G401.6 (cell line): ENCODE results near the gene GNG13.
"Not testable (repeated sequence)": the region's sequence is repeated elsewhere in the genome, so short reads cannot be mapped to it uniquely, and the experiment has no call there.

Source experiments
- FAIRE-seq: peaks from 2 replicates; lab custom pipeline; 2012; peaks lifted over from hg19 to GRCh38; lab: Jason Lieb, UNC

Gene GNG13

DNA sequence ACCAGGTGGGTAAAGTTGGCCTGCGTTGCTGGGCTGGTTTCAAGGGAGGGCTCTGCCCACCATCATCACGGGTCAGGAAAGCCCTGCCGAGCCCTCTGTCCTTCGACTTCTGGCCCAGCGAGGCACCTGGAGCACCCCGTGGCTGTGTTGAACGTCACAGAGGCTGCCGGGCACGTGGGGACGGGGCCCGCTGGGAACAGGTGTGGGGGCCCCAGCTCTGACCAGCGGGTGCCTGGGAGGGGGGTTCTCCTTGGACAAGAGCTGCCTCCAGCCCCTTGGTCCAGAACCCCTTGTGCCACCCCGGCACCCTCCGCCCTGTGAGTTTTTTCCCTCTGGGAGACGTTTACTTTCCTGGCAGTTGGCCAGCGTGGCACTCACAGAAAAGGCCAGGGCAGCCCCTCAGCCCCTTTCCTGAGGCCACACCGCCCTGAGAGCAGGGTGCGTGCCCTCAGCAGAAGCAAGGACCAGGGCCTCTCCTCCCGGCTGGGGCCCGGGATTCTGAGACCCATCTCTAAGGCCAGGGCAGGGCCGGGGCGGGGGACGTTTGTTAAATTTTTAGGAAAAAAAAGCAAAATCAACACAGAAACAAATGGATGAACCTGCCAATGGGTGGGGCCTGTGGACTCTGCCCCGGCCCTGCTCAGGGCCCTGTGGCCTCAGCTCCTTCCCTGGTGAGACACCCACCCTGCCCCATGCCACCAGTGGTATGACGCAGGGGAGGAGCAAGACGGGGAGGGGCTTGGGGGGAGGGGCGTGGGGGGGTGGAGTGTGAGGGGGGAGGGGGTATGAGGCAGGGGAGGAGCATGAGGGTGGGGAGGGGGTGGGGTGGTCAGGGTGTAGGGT is 31.3 kb upstream of the GNG13 start:
- no peak for FAIRE-seq

DNA sequence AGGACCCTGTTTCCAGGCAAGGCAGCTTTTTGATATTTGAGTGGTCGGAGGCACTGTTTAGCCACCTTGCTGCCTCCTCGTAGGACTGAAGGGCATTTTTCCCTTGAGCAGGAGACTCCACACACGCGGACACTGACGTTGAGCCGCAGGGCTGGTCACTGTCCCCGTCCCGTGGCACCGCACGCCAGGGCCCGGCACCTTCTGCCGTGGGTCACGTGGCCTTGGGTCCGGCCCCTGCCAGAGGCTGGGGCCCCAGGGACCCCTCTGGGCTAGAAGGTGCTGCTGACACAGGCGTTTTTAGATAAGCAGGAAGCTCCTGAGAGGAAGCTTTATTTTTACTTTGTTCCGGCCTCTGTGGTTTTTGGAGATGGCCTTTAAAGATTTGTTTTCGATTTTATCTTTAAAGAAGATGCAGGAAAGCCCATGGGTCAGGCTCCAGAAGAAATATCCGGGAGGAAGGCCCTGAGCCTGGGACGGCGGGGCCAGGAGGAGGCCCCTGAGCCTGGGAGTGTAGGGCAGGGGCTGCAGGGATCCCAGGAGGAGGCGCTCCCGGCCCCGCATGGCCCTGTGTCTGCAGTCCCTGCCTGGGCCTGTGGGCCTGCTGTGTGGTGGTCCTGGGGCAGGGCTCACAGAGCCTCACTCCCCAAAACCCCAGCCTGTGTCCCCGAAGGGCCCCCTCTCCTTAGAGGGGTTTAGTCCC is 30.5 kb upstream of the GNG13 start:
- FAIRE-seq: no peak

DNA sequence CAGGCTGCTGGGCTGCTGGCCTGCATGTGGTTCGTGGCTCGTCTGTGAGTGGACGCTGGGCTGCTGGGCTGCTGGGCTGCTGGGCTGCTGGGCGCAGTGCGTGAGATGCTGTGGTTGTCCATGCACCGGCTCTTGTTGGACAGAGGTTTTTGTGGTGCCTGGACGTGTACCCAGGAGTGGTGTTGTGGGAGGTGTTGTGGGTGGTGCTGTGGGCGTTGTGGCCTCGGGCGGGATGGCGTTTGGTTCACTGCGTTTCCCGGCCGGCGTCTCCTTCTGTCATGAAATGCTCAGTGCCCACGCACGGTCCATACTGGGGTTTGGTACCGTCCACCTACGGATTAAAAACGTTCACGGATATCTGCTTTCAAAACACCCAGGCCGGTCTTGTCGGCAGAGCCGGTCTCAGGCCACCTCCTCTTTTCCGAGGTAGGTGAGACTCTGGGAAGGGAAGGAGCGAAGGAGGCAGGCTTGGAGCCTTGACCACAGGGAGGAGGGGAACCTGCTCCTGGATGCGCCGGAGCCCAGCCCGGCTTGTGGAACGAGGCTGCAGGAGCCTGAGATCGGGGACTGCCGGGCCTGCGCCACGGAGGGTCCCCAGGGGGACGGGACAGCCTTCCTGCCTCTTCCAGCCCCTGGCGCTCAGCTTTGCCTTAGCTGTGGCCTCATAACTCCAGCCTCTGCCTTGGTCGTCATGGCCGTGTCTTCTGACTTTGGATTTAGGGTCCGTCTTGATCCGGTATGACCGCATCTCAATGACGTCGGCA is 29.8 kb upstream of the GNG13 start:
- FAIRE-seq: no peak

DNA sequence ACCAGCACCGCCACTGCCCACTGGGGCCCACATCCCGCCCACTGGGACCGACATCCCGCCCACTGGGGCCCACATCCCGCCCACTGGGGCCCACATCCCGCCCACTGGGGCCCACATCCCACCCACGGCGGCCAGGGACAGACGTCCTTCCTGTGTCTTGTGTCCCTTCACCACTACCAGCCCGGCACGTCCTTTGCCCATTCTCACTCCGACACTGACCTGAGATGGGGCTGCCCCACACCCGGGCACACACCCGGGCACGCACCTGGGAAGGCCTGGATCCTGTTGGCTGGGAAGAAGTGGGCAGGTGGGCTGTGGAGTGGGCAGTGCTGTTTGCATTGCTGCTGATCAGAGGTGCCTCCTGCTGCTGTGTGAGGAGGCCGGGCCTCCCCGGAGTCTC is 28.4 kb upstream of the GNG13 start:
- FAIRE-seq: no peak

DNA sequence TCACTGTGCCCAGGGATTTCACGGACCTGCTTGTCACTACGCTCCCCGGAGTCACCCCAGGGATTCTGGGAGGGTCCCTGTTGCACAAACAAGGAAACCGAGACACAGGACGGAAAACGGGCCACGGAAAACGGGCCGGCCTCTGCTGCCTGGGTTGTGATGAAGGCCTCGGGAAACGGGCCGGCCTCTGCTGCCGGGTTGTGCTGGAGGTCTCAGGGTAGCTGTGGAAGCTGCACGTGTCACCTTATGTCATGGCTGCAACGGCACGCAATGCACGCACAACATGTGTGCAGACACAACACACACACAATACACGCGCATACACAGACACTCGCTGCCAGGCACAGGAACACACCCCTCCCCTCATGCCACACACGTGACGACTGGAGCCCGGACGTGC is 27.0 kb upstream of the GNG13 start:
- FAIRE-seq: no peak

DNA sequence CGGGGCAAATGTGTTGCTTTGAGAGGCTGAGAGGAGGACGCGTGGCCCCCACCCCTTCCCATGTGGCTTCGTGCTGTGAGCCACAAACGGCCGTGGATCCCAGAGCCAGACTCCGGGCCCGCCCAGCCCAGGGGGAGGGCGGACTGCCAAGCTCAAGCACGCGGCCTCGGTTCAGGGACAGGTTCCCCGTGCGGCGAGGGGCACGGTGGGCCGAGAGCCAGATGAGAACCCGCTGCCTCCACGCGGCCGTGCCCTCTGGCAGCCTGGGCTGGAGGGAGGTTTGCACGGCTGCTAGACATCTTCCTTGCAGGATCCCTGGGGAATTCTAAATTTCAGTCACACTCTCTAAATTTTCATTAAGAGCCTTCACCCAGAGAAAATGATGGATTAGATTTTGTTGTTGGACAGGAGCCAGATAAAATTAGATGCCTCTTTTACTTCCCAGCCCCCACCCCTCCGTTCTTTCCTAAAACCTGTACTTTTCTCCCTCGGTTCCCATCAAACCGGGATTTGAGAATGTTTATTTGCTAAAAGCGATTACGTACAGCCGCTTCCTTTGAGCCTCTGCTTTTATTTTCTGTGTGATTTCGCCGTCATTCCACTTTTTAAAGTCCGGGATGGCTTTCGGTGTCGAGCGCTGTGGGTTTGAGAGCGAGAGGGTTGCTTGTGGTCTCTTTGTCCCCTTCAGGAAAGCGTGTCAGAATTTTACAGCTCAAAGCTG is 25.0 kb upstream of the GNG13 start:
- FAIRE-seq: no peak

DNA sequence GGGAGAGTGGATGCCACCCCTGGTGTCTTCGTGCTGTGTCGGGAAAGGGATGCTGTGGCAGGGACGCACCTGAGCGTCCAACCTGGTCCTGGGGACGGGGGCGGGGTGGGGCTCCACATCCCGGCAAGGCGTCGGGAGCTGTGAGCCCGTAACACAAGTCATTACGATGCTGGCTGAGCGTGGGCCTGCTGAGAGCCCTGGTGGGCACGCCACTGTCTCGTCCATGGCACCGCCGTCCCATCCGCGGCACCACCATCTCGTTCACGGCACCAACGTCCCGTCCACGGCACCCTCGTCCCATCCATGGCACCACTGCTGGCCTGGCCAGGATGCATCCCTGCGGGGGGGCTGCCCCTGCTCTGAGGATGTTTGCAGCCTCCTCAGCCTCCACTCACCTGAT is 24.1 kb upstream of the GNG13 start:
- no peak for FAIRE-seq

DNA sequence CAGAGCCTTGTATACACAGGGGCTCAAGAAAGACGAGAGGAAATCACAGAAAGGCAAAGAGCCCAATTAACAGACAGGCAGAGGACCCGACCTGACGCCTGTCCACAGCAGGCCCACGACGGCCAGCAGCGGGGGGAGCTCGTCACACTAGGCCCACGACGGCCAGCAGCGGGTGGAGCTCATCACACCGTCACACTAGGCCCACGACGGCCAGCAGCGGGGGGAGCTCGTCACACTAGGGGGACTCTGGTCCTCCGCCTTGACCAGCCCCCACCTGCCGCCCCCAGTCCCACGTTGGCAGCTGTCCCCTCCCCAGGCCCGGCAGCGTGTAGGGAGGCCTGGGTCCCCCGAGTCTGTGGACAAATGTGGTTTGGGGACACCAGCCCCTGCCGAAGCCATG is 23.7 kb upstream of the GNG13 start:
- FAIRE-seq: no peak

DNA sequence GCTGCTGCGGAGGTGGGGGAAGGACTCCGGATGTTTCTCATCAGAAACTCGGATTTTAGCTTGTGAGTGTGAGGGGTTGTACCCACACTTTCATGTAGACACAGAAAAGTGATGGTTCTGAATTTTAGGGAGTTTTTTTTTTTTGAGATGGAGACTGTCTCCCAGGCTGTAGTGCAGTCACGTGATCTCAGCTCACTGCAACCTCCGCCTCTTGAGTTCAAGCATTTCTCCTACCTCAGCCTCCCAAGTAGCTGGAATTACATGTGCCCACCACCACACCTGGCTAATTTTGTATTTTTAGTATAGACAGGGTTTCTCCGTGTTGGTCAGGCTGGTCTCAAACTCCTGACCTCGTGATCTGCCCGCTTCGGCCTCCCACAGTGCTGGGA is 22.4 kb upstream of the GNG13 start:
- FAIRE-seq: no peak

DNA sequence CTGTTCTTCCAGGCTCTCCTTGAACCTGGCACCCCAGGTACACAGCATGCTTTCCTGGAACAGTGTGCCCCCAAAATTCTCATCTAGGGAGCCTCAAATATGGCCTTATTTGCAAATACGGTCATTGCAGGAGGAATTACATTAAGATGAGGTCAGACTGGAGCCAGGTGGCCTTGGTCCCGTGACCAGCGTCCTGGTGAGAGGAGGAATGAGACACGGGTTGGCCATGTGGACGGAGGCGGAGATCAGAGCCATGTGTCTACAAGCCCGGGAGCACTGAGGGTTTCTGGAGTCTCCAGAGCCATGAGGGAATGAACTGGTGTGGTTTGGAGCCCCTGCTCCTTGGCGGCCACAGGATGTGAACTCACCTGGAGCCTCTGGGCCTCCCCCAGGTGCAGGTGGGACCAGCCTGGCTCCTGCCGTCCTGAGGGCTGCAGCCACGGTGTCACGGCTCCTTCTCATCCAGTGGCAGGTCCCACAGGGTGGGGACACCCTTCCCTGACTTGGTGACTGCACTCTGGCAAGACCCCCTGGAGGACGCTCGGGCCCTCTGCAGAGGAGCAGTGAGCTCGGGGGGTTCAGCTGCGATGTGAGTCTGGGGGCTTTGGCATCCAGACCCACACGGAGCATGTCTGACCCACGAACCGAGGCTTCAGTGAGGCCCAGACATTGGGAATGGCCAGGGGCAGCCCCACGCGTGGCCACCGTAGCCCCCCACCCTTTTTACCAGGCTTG is 21.8 kb upstream of the GNG13 start:
- no peak for FAIRE-seq

DNA sequence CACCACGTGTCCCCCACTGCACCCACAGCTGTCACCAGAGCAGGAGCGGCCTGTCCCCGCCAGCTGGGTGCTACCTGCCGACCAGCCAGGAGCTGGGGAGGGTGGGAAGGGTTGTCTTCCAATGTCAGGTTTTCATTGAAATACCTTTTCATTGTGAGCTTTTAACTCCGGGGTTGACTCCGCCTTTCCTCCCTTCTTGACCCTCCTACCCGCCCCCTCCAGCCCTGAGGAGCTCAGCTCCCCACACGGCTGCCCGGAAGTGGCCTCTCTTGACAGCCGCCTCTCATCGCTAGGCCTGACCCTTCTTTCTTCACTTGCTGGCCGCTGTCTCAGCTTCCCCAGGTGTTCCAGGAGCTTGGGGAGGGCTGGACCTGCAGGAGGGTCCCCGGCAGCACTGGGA is 21.2 kb upstream of the GNG13 start:
- FAIRE-seq: no peak

DNA sequence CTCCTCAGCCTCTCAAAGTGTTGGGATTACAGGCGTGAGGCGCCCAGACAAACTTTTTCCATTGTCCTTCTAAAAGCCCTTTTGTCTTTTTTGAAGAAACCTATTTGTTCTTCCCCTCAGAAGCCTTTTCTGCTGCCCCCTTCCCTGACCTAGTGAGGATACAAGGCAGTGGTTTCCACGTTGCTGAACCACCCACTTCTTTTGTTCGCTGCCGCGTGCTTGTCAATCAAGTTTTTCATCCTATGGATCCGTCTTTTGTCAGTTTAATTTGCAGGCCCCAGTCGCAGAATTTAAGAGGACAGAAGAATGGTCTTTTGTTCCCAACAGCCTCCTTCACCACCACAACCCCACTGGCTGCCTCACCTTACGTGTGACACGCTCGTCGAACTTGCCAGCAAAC is 20.2 kb upstream of the GNG13 start:
- no peak for FAIRE-seq

DNA sequence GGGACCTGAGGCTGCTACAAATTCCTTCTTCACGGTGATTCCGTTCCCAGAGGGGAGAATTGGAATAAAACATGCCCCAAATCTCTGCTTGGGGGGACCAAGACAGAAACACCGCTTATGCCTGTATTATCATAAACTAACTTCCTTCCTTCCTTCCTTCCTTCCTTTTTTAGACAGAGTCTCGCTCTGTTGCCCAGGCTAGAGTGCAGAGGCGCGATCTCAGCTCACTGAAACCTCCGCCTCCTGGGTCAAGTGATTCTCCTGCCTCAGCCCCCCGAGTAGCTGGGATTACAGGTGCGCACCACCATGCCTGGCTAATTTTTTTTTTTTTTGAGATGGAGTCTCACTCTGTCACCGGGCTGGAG is 19.5 kb upstream of the GNG13 start:
- FAIRE-seq: not testable (repeated sequence)

DNA sequence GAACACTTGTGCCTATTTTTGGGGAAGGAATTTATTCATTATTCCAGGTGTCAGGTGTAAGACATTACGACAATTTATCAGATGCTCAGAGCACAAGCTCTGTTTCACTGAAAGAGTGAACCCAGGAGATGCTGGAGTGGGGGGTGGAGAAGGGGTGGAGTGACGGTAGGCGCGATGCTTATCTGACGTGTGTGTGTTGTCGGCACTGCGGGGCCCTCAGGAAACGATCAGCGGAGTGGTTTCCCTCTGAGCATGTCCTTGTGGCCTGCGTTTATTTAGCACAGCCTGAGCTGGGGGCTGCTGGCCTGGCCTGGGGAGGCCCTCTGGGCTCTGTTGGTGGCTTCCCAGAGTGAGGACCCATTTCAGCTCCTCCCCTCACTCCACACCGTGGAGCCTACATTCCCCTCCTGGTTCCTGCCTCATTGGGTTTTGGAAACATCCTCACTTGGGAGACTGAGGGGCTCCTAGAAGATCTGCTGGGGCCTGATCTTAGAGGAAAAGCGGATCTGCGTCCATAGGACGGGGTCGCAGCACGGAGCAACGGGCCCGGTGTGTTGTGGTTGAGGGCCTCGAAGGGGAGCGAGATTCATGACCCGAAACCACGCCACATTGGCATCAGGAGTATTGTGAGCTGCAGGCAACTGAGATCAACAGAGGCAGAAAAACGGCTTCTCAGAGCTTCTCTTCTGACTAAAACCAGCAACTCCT is 19.0 kb upstream of the GNG13 start:
- no peak for FAIRE-seq

DNA sequence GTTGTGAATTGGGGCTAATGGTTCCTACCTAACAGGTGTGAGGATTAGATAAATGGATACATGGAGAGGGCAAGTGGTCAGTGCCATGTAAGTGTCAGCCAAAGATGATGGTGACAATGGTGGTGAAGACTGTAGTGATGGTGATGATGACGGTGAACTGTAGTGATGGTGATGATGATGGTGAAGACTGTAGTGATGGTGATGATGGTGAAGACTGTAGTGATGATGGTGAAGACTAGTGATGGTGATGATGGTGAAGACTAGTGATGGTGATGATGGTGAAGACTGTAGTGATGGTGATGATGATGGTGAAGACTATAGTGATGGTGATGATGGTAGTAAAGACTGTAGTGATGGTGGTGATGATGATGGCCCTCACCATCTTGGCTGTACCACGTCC is 18.1 kb upstream of the GNG13 start:
- FAIRE-seq: no peak

DNA sequence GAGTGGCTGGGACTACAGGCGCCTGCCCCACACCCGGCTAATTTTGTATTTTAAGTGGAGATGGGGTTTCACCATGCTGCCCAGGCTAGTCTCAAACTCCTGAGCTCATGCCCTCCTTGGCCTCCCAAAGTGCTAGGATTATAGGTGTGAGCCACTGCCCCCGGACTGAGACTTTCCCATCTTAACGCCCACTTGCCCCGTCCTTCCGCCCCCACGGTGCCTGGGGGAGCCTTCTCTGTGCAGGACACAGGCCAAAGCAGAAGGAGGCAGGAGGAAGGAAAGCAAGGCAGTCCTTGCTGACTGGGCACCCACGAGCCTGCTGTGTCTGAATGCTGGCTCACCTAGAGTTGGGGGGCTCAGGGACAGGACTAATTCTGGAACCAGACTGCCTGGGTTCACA is 17.6 kb upstream of the GNG13 start:
- FAIRE-seq: no peak

DNA sequence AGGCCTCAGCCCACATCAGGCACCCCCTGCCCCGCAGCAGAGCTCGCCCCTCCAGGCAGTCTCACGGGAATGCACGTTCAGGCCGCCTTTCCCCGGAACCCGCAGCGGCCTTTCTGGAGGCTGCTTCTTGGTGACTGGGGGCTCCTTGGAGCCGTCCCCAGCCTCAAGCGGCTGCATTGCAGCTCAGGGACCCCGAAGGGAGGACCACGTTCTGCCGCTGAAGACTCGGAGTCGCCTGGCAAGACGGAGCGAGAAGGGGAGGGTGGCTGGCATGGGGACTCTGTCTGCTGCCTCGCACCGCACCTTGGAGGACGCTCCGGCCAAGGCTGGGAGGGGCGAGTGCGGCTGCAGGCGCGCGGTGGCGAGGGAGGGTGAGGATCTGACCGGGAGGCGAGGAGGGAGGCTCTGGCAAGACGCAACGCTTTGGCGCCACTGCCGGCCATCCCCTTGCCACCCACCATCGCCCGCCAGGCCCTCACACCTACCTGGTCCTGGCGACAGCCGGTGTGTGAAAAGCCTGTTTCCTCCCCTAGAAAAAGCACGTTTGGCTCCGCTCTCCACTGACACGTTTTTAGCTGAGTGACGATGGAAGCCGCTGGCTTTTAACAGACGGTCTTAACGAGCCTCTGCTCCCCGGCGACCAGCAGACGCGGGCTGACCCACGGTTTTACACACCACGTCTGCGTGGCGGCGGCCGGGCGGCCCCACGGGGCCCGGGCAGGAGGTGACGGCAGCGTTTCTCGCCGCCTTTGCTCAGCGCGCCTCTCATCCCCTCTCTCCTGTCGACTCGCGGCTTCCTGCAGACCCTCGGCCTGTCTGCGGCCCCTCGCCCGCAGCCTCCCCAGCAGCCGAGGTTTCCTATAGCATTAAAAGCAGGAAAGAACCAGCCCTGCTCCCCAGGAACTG is 16.7 kb upstream of the GNG13 start:
- FAIRE-seq: no peak

DNA sequence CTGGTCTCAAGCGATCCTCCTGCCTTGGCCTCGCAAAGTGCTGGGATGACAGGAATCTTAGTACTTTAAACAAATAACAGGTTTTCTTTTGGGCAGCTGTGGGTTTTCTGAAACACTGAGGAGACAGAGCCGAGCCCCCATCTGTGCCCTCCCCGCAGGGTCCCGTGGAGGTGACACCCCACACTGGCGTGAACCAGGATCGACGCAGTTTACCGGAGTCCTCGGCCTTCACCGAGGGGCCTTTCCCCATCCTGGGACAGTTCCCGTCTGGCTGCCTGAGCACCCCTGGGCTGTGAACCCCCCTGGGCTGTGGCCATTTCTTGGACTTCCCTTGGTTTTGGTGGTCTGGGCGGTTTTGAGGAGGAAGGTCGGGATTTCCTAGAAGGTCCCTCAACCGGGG is 15.3 kb upstream of the GNG13 start:
- FAIRE-seq: no peak

DNA sequence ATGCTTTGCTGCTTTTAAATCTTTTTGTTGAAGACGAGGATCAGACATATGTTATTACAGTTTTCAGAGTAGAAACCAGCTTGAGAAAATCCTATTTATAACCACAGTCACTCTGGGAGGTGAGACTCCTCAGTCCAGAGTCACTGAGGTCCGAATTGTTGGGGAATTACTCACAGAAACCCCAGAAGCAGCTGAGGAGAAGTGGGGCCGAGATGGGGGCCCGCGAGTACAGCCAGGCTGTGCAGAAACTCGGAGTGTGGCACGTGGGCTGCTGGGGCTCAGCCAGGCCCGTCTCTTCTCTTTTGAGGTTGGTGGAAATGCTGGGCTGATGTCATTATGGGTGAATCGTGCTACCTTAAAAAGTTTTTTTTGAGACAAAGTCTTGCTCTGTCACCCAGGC is 14.4 kb upstream of the GNG13 start:
- no peak for FAIRE-seq

DNA sequence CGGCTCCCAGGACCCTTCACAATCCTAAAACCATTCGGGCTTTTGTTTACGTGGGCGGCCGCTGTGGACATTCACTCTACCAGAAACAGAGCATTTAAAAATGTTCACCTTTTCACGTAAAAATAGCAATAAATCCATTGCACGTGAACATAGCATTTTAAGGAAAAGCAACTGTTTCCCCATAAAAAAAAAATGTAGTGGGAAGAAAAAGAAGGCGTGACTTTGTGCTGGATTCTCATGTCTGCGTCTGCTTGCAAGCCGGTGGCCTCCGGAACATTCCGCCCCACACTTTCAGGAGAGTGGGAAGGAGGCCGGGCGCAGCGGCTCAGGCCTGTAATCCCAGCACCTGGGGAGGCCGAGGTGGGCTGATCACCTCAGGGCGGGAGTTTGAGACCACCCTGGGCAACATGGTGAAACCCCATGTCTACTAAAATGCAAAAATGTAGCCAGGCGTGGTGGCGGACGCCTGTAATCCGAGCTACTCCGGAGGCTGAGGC is 13.4 kb upstream of the GNG13 start:
- no peak for FAIRE-seq
